Measurements from ENCODE around the gene MAT1A. TPM values are rescaled to one million over a fixed set of nuclear protein-coding genes. Genes with fewer than 3 reads are reported as not detected.

The MAT1A gene
- total and polyA plus RNA-seq, 8 donors, result 0.23 to 1.1 (median 0.31) TPM; not detected in 5

- Histone ChIP-seq H3K36me3 (no peaks in the 10 kb centered on the region), H3K9me3 (no peaks in the 10 kb centered on the region), H3K27me3 (peaks cover 0 to under 1% (median 0%) of the 10 kb centered on the region in 3 donors), H3K4me3 (no peak overlapping the region), H3K27ac (no peak overlapping the region), H3K4me1 (no peaks in the 10 kb centered on the region)
- intact Hi-C loops (cut with DNase I; ENCODE audit: low total_unique reads), result no loop called here
- TF ChIP-seq POLR2A (IDR thresholded peaks at IDR 0.05) (no peak), EP300 (IDR thresholded peaks at IDR 0.05) (no peak), POLR2AphosphoS5 (IDR thresholded peaks at IDR 0.05) (no peak)
- TF ChIP-seq, protein P1, sequence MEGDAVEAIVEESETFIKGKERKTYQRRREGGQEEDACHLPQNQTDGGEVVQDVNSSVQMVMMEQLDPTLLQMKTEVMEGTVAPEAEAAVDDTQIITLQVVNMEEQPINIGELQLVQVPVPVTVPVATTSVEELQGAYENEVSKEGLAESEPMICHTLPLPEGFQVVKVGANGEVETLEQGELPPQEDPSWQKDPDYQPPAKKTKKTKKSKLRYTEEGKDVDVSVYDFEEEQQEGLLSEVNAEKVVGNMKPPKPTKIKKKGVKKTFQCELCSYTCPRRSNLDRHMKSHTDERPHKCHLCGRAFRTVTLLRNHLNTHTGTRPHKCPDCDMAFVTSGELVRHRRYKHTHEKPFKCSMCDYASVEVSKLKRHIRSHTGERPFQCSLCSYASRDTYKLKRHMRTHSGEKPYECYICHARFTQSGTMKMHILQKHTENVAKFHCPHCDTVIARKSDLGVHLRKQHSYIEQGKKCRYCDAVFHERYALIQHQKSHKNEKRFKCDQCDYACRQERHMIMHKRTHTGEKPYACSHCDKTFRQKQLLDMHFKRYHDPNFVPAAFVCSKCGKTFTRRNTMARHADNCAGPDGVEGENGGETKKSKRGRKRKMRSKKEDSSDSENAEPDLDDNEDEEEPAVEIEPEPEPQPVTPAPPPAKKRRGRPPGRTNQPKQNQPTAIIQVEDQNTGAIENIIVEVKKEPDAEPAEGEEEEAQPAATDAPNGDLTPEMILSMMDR (IDR thresholded peaks at IDR 0.05), result no peak
- whole genome bisulfite sequencing, 5 donors, result 48 to 73% (median 55%) methylated on average over 3 of the region's 3 CpGs
- DNase-seq, result no peak
Observed at GRCh38 chr10:80323311-80323710, 33.9 kb upstream of the MAT1A start.

DNA sequence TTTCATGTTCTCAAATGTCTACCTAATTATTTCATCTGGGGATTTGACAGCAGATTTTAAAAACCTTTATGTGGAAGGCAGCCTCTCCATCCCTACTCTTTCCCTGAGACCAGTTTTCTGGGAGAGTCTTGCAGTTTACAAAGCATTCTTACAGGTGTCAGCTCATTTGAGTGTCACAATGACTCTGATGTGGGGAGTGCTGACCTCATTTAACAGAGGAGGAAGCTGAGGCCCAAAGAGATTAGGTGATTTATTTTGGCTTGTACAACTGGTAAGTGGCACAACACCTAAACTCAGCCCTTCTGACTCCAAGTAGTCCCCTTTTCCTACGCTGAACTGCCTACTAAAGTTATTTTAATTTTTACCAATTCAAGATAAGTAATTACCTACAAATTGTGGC is 33.3 kb upstream of the MAT1A start:
- Histone ChIP-seq H3K27me3 (no peaks in the 10 kb centered on the region), H3K4me1 (no peaks in the 10 kb centered on the region), H3K27ac (no peak overlapping the region), H3K4me3 (no peak overlapping the region), H3K36me3 (no peaks in the 10 kb centered on the region), H3K9me3 (no peaks in the 10 kb centered on the region)
- no peak for DNase-seq
- TF ChIP-seq POLR2A (IDR thresholded peaks at IDR 0.05) (no peak), EP300 (IDR thresholded peaks at IDR 0.05) (no peak), POLR2AphosphoS5 (IDR thresholded peaks at IDR 0.05) (no peak)
- TF ChIP-seq, protein P1 (IDR thresholded peaks at IDR 0.05), result no peak
- intact Hi-C loops (cut with DNase I; ENCODE audit: low total_unique reads), result no loop called here
- WGBS, 5 donors, result 40 to 61% (median 46%) methylated on average over 1 of the region's 1 CpG

DNA sequence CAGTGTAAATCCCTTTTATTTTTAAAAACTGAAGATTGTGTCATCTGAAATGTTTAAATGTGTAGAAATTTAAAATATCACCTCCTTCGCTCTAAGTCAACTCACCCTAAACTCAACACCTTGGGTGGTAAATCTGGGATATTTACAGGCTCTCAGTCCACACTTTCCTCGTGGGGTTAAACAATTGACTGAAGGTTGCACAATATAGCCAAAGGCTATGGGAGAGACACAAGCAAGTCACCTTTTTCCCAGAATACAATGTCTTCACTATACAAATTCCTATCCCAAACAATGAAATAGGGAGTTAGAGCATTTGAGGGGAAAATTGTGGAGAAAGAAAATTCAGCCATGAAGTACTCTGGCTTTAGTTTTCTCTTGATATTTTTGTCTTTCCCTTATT is 32.7 kb upstream of the MAT1A start:
- Histone ChIP-seq H3K27me3 (no peaks in the 10 kb centered on the region), H3K36me3 (no peaks in the 10 kb centered on the region), H3K4me3 (no peak overlapping the region), H3K9me3 (no peaks in the 10 kb centered on the region), H3K27ac (no peak overlapping the region), H3K4me1 (no peaks in the 10 kb centered on the region)
- TF ChIP-seq EP300 (IDR thresholded peaks at IDR 0.05) (no peak), POLR2A (IDR thresholded peaks at IDR 0.05) (no peak), POLR2AphosphoS5 (IDR thresholded peaks at IDR 0.05) (no peak)
- TF ChIP-seq, protein P1 (IDR thresholded peaks at IDR 0.05), result no peak
- WGBS, 5 donors, result 70 to 81% (median 80%) methylated on average over 2 of the region's 2 CpGs
- intact Hi-C loops (cut with DNase I; ENCODE audit: low total_unique reads), result no loop called here
- DNase-seq, result no peak

GRCh38 chr10:80321183-80321582 is 31.7 kb upstream of the MAT1A start:
- intact Hi-C loops (cut with DNase I; ENCODE audit: low total_unique reads), result no loop called here
- H3K27ac ChIP-seq, result no peak overlapping the region
- WGBS, 5 donors, result 63 to 72% (median 67%) methylated on average over 5 of the region's 5 CpGs

More at GRCh38 chr10:80321183-80321582, 31.7 kb upstream of the MAT1A start:
- Histone ChIP-seq H3K9me3 (no peaks in the 10 kb centered on the region), H3K36me3 (no peaks in the 10 kb centered on the region), H3K27me3 (no peaks in the 10 kb centered on the region), H3K4me3 (no peak overlapping the region), H3K4me1 (no peaks in the 10 kb centered on the region)
- TF ChIP-seq EP300 (IDR thresholded peaks at IDR 0.05) (no peak), POLR2A (IDR thresholded peaks at IDR 0.05) (no peak), POLR2AphosphoS5 (IDR thresholded peaks at IDR 0.05) (no peak)
- TF ChIP-seq, protein P1 (IDR thresholded peaks at IDR 0.05), result no peak
- no peak for DNase-seq

Data from stomach (tissue), 9 donors.